ENCODE measurements around the gene MS4A4A. TPM values are rescaled to one million over a fixed set of nuclear protein-coding genes. Genes with fewer than 3 reads are reported as not detected.

MS4A4A gene
- total and polyA plus RNA-seq, 2 of the 4 experiments (the other 2 are of a cell fraction), result not detected

GRCh38 chr11:60281485-60281884 is 1.0 kb downstream of the MS4A4A start:
- dilution Hi-C loops (cut with HindIII; ENCODE audit: low sequenced_read_pairs, unreplicated experiment), result no loop called here
- Histone ChIP-seq H2BK15ac (ENCODE audit: low read depth, low read length) (no peak overlapping the region), H3K18ac (ENCODE audit: low read depth, low read length) (no peak overlapping the region), H2AFZ (replicated peaks; ENCODE audit: low read length, poor library complexity) (no peak overlapping the region), H3K4me2 (ENCODE audit: low read depth, low read length) (no peak overlapping the region), H3K4ac (ENCODE audit: low read depth, low read length) (no peak overlapping the region), H2BK120ac (ENCODE audit: low read depth, low read length) (no peak overlapping the region), H2AK5ac (ENCODE audit: low read depth, low read length) (no peak overlapping the region), H2BK5ac (ENCODE audit: low read depth, low read length, poor library complexity, severe bottlenecking) (no peak overlapping the region), H2AK9ac (replicated peaks; ENCODE audit: low read depth, low read length, poor library complexity) (no peak overlapping the region), H3K36me3 (ENCODE audit: control insufficient read depth, insufficient read depth, low read length) (no peaks in the 10 kb centered on the region), H3K14ac (replicated peaks; ENCODE audit: low read depth, low read length) (no peak overlapping the region), H2BK20ac (ENCODE audit: low read depth, low read length) (no peak overlapping the region), H4K5ac (ENCODE audit: low read depth, low read length) (no peak overlapping the region), H3K9ac (ENCODE audit: low read depth, low read length) (no peak overlapping the region), H3K9me3 (ENCODE audit: control insufficient read depth, insufficient read depth, low read length) (no peaks in the 10 kb centered on the region; the same call in none of the 2 replicates), H3K9me1 (ENCODE audit: insufficient read depth, low read length) (no peaks in the 10 kb centered on the region), H4K91ac (ENCODE audit: insufficient read depth, low read depth, low read length) (no peak overlapping the region), H3K4me1 (ENCODE audit: control insufficient read depth, insufficient read depth, low read length) (no peaks in the 10 kb centered on the region), H3K27me3 (ENCODE audit: control insufficient read depth, insufficient read depth, low read length) (no peaks in the 10 kb centered on the region), H3K27ac (ENCODE audit: insufficient read depth, low read length) (no peak overlapping the region), H3K79me1 (ENCODE audit: low read depth in 1 of 2, low read length in 2 of 2) (no peaks in the 10 kb centered on the region), H3K23ac (ENCODE audit: low read depth, low read length) (no peak overlapping the region), H3K4me3 (ENCODE audit: insufficient read depth, low read depth, low read length) (no peak overlapping the region), H4K20me1 (ENCODE audit: insufficient read depth, low read length) (no peaks in the 10 kb centered on the region), H4K8ac (ENCODE audit: low read depth in 2 of 2, low read length in 2 of 2) (no peak overlapping the region), H3K56ac (ENCODE audit: extremely low read depth, insufficient read depth, low read length) (no peak overlapping the region)
- no TSS peak for BruUV-seq (replicated peaks)
- intact Hi-C loops (cut with micrococcal nuclease), result no loop called here
- ATAC-seq (ENCODE audit: low read depth) (no peak), DNase-seq (no peak)
- no peak for TF ChIP-seq CTCF (conservative IDR thresholded peaks at IDR 0.05; ENCODE audit: low read depth, low read length)
- no peak for TF ChIP-seq RFX5 (IDR thresholded peaks at IDR 0.05; ENCODE audit: low read depth, low read length)
- TF ChIP-seq USF2 (IDR thresholded peaks at IDR 0.05; ENCODE audit: low read depth, low read length), result no peak
- no peak for TF ChIP-seq RCOR1 (IDR thresholded peaks at IDR 0.05; ENCODE audit: insufficient replicate concordance, low read length)
- TF ChIP-seq POLR2A (IDR thresholded peaks at IDR 0.05; ENCODE audit: low read depth, low read length), result no peak
- no peak for TF ChIP-seq MAFK (IDR thresholded peaks at IDR 0.05; ENCODE audit: low read depth, low read length)
- TF ChIP-seq ELK1 (IDR thresholded peaks at IDR 0.05; ENCODE audit: borderline replicate concordance, low read depth, low read length), result no peak
- TF ChIP-seq CHD1 (IDR thresholded peaks at IDR 0.05; ENCODE audit: low read depth, low read length), result no peak
- TF ChIP-seq BHLHE40 (IDR thresholded peaks at IDR 0.05; ENCODE audit: low read depth, low read length), result no peak
- in situ Hi-C loops (cut with MboI; ENCODE audit: low sequenced_read_pairs), result no loop called here
- 29% methylated on average over 1 of the region's 2 CpGs; no CpG with 5 or more reads in 1 of the 2 experiments for WGBS, 2 experiments (ENCODE audit: extremely low coverage in 2 of 2, insufficient read length in 1 of 2)
- CTCF ChIA-PET, result no interaction called here
- POLR2A ChIA-PET (ENCODE audit: unreplicated experiment), result no interaction called here

All from IMR-90 (cell line).